ENCODE data around the gene CPSF3. TPM values are rescaled to one million over a fixed set of nuclear protein-coding genes. Genes with fewer than 3 reads are reported as not detected.

CPSF3 gene
- total and polyA plus RNA-seq, 2 of the 13 experiments (the other 11 are each of a cell fraction or from before 2014, with no cell fraction given), result 19.8 to 93.0 TPM

- peak; percentile 55 for TF ChIP-seq ZNF331 (CRISPR knock-in tag; IDR thresholded peaks at IDR 0.05)
- no peak for TF ChIP-seq TCF7L2 (IDR thresholded peaks at IDR 0.05; ENCODE audit: low read depth, low read length)
- TF ChIP-seq MBD4 (IDR thresholded peaks at IDR 0.05; ENCODE audit: borderline replicate concordance, low read length), result no peak
- TF ChIP-seq ATF3 (CRISPR knock-in tag; IDR thresholded peaks at IDR 0.05), result no peak
- no peak for TF ChIP-seq YEATS2 (CRISPR knock-in tag; IDR thresholded peaks at IDR 0.05; ENCODE audit: borderline replicate concordance)
- no peak for TF ChIP-seq ZBTB42 (CRISPR knock-in tag; IDR thresholded peaks at IDR 0.05)
- TF ChIP-seq GATAD1 (CRISPR knock-in tag; IDR thresholded peaks at IDR 0.05), result peak; percentile 42; the same call in 1 of the 2 replicates
- TF ChIP-seq ZNF83 (CRISPR knock-in tag; IDR thresholded peaks at IDR 0.05; ENCODE audit: borderline replicate concordance), result no peak
- TF ChIP-seq ZSCAN25 (CRISPR knock-in tag; IDR thresholded peaks at IDR 0.05), result no peak
- no peak for TF ChIP-seq HMG20B (CRISPR knock-in tag; conservative IDR thresholded peaks at IDR 0.05)
- TF ChIP-seq ATF4 (CRISPR knock-in tag; IDR thresholded peaks at IDR 0.05), result no peak
- TF ChIP-seq RCOR2 (CRISPR knock-in tag; IDR thresholded peaks at IDR 0.05), result no peak
- no peak for TF ChIP-seq ZSCAN5A (CRISPR knock-in tag; IDR thresholded peaks at IDR 0.05; ENCODE audit: borderline replicate concordance)
- no peak for TF ChIP-seq ZNF160 (CRISPR knock-in tag; IDR thresholded peaks at IDR 0.05)
- TF ChIP-seq MTA3 (CRISPR knock-in tag; IDR thresholded peaks at IDR 0.05), result no peak
- TF ChIP-seq LRRFIP1 (CRISPR knock-in tag; conservative IDR thresholded peaks at IDR 0.05), result no peak
- peak; percentile 45; the same call in 1 of the 2 replicates for TF ChIP-seq ZNF598 (CRISPR knock-in tag; IDR thresholded peaks at IDR 0.05; ENCODE audit: borderline replicate concordance)
- no peak for TF ChIP-seq ZNF512B (CRISPR knock-in tag; IDR thresholded peaks at IDR 0.05; ENCODE audit: borderline replicate concordance)
Observed at GRCh38 chr2:9420495-9420894, 3.0 kb upstream of the CPSF3 start (continued).
